ENCODE results near the gene PPP2R3C. TPM values are rescaled to one million over a fixed set of nuclear protein-coding genes. Genes with fewer than 3 reads are reported as not detected.

Gene PPP2R3C
- total and polyA plus RNA-seq, 4 donors = 19.6 to 42.1 (median 27.3) TPM

DNA sequence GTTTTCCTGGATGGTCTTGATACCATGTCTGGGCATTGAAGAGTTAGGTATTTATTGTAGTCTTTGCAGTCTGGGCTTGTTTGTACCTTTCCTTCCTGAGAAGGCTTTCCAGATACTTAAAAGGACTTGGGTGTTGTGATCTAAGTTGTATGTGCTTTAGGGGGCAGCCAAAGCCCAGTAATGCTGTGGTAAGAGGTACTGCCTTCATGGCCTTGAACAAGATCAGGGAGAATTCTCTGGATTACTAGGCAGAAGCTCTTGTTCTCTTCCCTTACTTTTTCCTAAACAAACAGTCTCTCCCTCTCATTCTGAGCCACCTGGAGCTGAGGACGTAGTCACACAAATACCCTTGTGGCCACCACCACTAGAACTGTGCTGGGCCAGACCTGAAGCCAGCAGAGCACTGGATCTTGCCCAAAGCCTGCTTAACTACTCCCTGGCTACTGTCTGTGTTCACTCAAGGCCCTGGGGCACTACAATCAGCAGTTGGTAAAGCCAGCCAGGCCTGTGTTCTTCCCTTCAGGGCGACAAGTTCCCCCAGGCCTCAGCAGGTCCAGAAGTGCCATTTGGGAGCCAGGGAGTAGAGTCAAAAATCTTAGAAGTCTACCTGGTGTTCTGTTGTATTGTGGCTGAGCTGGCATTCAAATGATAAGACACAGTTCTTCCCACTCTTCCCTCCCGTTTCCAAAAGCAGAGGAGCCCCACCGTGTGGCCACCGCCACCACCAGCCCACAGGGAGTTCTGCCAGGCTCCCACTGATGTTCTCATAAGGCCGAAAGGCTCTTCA, 11.9 kb upstream of the PPP2R3C start:
- TF ChIP-seq, protein P1, sequence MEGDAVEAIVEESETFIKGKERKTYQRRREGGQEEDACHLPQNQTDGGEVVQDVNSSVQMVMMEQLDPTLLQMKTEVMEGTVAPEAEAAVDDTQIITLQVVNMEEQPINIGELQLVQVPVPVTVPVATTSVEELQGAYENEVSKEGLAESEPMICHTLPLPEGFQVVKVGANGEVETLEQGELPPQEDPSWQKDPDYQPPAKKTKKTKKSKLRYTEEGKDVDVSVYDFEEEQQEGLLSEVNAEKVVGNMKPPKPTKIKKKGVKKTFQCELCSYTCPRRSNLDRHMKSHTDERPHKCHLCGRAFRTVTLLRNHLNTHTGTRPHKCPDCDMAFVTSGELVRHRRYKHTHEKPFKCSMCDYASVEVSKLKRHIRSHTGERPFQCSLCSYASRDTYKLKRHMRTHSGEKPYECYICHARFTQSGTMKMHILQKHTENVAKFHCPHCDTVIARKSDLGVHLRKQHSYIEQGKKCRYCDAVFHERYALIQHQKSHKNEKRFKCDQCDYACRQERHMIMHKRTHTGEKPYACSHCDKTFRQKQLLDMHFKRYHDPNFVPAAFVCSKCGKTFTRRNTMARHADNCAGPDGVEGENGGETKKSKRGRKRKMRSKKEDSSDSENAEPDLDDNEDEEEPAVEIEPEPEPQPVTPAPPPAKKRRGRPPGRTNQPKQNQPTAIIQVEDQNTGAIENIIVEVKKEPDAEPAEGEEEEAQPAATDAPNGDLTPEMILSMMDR (IDR thresholded peaks at IDR 0.05; ENCODE audit: control extremely low read depth, extremely low read depth) = no peak
- no peak overlapping the region for H3K4me3 ChIP-seq
- no peaks in the 10 kb centered on the region for H3K27me3 ChIP-seq (ENCODE audit: control insufficient read depth in 3 of 3, insufficient read depth in 3 of 3, low read length in 2 of 3)
- 79 to 82% methylated on average over 6 of the region's 6 CpGs for WGBS, 2 donors
- no peak overlapping the region for H3K9ac ChIP-seq (ENCODE audit: insufficient read depth in 1 of 2, low read length in 2 of 2)
- peaks cover 0 to 11% (median 6%) of the 10 kb centered on the region in 4 donors for H3K36me3 ChIP-seq (ENCODE audit: control insufficient read depth in 4 of 4, insufficient read depth in 4 of 4, low read length in 4 of 4)
- no peak for DNase-seq
- H3K9me3 ChIP-seq (ENCODE audit: control insufficient read depth in 4 of 4, insufficient read depth in 3 of 4, low read length in 3 of 4) = peaks cover 0 to 6% (median 0%) of the 10 kb centered on the region in 4 donors
- H3K27ac ChIP-seq (ENCODE audit: low read depth in 1 of 2, low read length in 1 of 2) = no peak overlapping the region
- peaks cover 0 to 3% (median 0%) of the 10 kb centered on the region in 5 donors for H3K4me1 ChIP-seq (ENCODE audit: control insufficient read depth in 5 of 5, insufficient read depth in 5 of 5, low read length in 5 of 5)
- ATAC-seq (ENCODE audit: insufficient read depth, low FRiP score) = no peak

DNA sequence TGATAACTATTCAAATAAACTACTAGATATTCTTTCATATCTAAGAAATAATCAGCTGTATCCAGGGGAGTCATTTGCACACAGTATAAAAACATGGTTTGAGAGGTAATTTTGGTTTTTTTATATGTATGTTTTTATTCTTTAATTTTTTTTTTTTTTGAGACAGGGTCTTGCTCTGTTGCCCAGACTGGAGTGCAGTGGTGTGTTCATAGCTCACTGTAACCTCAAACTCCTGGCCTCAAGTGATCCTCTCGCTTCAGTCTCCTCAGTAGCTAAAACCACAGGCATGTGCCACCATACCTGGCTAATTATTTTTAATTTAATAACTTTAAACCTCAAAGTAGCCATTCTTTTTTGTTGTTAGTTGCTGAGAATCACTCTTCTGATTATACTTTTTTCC, 2.3 kb upstream of the PPP2R3C start:
- H3K4me3 ChIP-seq = no peak overlapping the region
- H3K27me3 ChIP-seq (ENCODE audit: control insufficient read depth in 3 of 3, insufficient read depth in 3 of 3, low read length in 2 of 3) = no peaks in the 10 kb centered on the region
- WGBS, 2 donors = 69 to 93% methylated on average over 1 of the region's 1 CpG
- no peaks in the 10 kb centered on the region for H3K9me3 ChIP-seq (ENCODE audit: control insufficient read depth in 4 of 4, insufficient read depth in 3 of 4, low read length in 3 of 4)
- no peak overlapping the region for H3K9ac ChIP-seq (ENCODE audit: insufficient read depth in 1 of 2, low read length in 2 of 2)
- H3K4me1 ChIP-seq (ENCODE audit: control insufficient read depth in 5 of 5, insufficient read depth in 5 of 5, low read length in 5 of 5) = peaks cover 0 to 17% (median 6%) of the 10 kb centered on the region in 5 donors
- peaks cover 0 to 3% (median under 1%) of the 10 kb centered on the region in 4 donors for H3K36me3 ChIP-seq (ENCODE audit: control insufficient read depth in 4 of 4, insufficient read depth in 4 of 4, low read length in 4 of 4)
- no peak overlapping the region for H3K27ac ChIP-seq (ENCODE audit: low read depth in 1 of 2, low read length in 1 of 2)
- DNase-seq (no peak), ATAC-seq (ENCODE audit: insufficient read depth, low FRiP score) (no peak)
- TF ChIP-seq, protein P1 (IDR thresholded peaks at IDR 0.05; ENCODE audit: control extremely low read depth, extremely low read depth) = no peak

DNA sequence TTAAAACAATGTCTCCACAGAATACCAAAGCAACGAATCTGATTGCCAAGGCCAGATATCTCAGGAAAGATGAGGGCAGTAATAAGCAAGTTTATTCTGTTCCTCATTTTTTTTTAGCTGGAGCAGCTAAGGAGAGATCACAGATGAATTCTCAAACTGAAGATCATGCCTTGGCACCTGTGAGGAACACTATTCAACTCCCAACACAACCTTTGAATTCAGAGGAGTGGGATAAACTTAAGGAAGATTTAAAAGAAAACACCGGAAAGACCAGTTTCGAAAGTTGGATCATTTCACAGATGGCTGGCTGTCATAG, 1.6 kb upstream of the PPP2R3C start:
- Histone ChIP-seq H3K36me3 (ENCODE audit: control insufficient read depth in 4 of 4, insufficient read depth in 4 of 4, low read length in 4 of 4) (peaks cover 0 to 3% (median under 1%) of the 10 kb centered on the region in 4 donors), H3K9me3 (ENCODE audit: control insufficient read depth in 4 of 4, insufficient read depth in 3 of 4, low read length in 3 of 4) (no peaks in the 10 kb centered on the region), H3K9ac (ENCODE audit: insufficient read depth in 1 of 2, low read length in 2 of 2) (peak overlapping the region; percentile 35 to 98), H3K27me3 (ENCODE audit: control insufficient read depth in 3 of 3, insufficient read depth in 3 of 3, low read length in 2 of 3) (no peaks in the 10 kb centered on the region), H3K4me1 (ENCODE audit: control insufficient read depth in 5 of 5, insufficient read depth in 5 of 5, low read length in 5 of 5) (peaks cover 0 to 17% (median 6%) of the 10 kb centered on the region in 5 donors), H3K27ac (ENCODE audit: low read depth in 1 of 2, low read length in 1 of 2) (peak overlapping the region; percentile 95 to 97), H3K4me3 (peak overlapping the region; percentile 10)
- TF ChIP-seq, protein P1 (IDR thresholded peaks at IDR 0.05; ENCODE audit: control extremely low read depth, extremely low read depth) = no peak
- DNase-seq (no peak), ATAC-seq (ENCODE audit: insufficient read depth, low FRiP score) (no peak)
- 22 to 37% methylated on average over 3 of the region's 3 CpGs for WGBS, 2 donors
